ENCODE results near the gene STK32C.
"Not testable (repeated sequence)": the region's sequence is repeated elsewhere in the genome, so short reads cannot be mapped to it uniquely, and the experiment has no call there.

Gene STK32C

DNA sequence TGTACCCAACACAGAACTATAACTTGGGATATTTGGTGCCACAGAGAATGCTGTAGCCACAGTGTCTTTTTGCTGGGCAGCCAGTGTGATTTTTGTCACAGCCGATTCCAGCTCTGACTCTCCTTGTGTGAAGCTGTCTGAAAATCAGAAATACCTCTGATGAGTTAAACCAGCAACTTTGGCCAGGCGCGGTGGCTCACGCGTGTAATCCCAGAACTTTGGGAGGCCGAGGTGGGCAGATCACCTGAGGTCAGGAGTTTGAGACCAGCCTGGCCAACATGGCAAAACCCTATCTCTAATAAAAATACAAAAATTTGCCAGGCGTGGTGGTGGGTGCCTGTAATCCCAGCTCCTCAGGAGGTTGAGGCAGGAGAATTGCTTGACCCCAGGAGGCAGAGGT, 30.1 kb upstream of the STK32C start:
- not testable (repeated sequence) for DNase-seq (ENCODE audit: low read depth)

DNA sequence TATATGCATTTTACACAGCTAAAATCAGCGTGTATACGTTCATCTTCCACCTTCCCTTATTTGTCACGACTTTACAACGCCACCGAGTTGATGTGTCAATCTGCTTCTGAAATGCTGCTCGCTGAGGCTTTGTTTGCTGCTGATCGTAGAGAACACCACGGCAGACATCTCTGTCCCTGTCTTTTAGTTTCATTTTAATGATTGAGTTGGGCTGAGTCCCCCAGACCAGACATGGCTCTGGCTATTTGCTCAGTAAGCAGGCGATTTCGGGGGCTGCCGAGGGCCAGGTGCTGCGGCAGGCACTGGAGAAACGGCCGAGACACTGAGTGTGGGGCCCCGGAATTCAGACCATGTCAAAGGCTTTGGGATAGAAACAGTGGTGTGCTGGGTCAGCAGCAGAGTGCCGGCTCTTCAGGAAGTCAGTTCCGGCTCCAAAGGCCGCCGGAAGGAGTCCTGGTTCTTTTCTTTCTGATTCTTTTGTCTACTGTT, 29.2 kb upstream of the STK32C start:
- no peak for DNase-seq (ENCODE audit: low read depth)

DNA sequence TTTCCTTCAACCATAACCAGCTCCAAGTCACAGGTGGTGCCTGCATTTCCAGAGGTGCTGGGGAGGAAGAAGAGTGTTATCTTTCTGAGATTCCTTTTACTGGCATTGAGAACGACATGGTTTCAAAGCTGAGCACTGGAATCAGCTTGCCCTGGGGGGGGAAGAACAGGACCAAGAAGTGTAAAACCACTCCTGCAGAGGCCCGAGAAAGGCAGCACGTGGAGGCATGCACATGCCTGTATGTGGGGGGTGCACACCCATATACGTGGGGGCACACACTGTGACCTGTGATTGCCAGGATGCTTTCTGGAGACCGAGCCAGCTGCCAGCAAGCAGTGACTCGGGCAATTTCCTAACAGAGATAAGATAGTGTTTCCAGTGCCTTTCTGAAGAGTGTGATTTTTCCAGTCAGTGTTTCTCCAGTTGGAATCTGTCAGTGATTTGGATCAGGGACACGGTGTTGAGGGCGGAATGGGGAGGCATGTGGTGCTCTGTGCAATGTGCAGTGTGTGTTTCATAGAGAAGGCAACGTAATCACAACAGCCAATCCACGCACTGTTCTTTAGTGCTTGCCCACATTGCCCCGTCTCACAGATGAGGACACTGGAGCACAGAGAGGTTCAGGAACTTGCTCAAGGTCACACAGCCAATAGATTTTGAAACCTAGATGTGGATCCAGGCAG, 28.5 kb upstream of the STK32C start:
- DNase-seq (ENCODE audit: low read depth) = no peak

DNA sequence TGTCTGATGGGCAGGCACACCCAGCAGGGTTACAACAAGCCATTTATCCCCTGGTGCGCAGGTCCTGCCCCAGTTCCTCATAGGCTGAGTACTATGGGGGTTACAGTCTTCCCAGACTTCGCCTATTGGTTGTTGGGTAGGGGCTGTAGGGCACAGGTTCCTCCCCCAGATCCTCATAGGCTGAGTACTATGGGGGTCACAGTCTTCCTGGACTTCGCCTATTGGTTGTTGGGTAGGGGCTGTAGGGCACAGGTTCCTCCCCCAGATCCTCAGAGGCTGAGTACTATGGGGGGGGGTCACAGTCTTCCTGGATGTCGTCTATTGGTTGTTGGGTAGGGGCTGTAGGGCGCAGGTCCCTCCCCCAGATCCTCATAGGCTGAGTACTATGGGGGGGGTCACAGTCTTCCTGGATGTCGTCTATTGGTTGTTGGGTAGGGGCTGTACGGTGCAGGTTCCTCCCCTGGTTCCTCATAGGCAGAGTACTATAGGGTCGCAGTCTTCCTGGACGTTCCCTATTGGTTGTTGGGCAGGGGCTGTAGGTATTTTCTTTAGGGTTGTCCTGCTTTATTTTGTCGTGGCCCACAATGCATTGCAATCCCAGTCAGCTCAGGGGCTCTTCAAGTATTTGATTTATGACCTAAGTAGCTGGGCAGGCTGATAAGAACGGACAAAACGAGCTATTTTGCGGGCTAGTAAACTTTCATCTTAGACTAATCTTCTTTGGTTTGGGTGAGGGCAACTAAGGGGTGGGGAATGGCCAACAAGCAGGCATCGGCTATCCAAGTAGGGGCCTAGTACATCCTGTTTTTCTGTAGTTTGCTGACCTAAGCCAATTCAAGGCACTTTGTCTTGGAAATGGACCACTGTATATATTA, 27.7 kb upstream of the STK32C start:
- no peak for DNase-seq (ENCODE audit: low read depth)

DNA sequence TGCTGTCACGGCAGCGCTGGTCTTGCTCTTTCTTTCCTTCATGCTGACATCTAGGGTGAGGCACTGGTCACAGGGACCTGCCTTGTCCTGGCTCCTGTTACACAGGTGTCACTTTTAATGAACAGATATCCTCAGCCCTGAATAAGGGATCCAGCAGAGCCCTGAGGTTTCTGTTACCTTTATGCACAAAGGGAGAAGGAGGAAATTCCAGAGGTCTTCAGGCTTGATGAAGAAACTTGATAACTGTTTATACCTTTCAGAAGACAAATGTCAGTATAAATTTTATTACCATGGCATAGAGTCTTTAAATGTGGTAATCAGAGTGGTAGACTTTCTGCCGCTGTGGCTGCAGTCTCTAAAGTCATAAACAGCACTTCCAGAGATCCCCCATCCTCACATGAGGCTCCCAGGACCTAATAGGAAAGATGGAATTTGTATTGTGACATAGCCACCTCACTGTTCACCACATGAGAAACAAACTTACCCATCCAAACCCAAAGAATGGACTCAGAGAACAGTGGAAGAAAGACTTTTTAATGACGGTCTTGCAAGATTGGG, 27.0 kb upstream of the STK32C start:
- DNase-seq (ENCODE audit: low read depth) = no peak

DNA sequence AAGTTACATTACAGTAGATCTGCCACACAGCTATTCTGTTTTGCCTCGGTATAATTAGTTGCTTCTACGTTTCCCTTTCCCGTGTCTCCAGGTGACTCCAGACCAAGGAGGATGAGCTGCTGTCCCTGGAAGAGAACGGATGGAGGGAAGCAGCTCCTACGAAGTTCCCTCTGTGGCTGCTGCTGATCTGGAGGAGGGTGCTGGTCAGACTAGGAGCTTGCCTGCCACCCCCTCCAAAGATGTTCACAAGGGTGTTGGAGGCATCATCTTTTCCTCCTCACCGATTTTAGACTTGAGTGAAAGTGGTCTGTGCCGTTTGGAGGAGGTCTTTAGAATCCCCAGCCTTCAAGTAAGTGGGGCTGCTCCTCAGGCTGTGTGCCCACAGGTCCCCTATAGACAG, 25.6 kb upstream of the STK32C start:
- DNase-seq (ENCODE audit: low read depth) = no peak

DNA sequence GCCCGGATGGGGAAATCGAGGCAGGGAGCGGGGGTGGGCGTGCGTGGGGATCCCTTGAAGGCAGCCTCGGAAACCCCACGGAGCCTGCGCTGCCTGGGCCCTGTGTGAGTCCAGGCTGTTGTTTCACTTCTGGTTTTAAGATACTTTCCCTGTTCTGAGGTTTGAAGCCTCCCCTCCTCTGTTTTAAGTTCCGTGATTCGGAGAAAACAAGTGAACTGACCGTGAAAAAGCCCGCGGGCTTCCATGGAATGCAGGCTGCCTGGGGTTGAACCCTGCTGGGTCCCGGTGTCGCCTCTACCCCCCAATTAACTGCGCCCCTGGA, 24.6 kb upstream of the STK32C start:
- DNase-seq (ENCODE audit: low read depth) = no peak

DNA sequence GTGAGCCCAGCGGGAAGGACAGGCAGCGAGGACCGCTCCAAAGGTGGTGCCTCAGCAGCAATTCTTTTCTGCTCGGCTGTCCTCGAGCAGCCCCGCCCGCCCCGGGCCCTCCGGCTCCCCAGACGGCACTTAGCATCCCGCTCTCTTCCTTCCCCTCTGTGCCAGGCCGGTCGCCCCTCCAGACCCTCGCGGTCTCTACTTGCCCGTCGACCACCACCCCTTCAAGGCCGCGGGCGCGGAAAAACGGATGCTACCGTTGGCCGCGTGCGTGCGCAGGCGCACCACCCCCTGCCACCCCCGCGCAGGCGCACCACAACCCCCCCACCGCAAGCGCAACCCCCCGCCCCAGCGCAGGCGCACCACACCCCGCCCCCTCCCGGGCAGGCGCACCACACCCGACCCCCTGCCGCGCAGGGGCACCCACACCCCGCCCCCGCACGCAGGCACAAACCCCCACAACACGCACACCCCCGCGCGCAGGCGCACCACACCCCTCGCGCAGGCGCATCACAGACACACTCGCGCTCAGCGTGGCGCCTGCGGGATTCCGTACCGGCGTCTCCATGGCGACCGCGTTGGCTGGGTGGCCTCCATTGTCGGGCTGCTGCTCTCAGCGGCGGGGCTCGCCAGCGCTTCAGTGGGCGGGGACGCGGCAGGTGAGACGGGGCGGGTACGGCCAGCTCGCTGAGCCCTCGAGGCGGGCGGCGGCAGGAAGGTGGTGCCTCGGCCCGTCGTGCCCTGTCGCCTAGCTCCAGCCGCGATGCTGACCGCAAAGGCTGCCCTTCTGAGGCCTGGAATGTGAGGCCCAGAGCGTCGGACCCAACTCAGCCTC, 24.1 kb upstream of the STK32C start, which contains the start of gene LRRC27:
TSS of gene LRRC27 (plus strand) at position 593 of the 832 bp plus-strand sequence. CDS start 1,332 bp downstream, outside the sequence.
- peak; percentile 99 for DNase-seq (ENCODE audit: low read depth)

DNA sequence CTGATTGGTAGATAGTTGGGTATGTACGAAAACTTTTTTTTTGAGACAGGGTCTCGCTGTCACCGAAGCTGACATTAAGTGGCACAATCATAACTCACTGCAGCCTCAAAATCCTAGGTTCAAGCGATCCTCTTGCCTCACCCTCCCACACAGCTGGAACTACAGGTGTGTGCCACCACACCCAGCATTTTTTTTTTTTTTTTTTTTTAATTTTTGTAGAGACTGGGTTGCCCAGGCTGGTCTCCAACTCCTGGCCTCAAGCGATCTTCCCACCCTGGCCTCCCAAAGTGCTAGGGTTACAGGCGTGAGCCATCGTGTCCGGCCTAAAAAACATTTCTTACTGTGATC, 22.7 kb upstream of the STK32C start:
- no peak for DNase-seq (ENCODE audit: low read depth)

DNA sequence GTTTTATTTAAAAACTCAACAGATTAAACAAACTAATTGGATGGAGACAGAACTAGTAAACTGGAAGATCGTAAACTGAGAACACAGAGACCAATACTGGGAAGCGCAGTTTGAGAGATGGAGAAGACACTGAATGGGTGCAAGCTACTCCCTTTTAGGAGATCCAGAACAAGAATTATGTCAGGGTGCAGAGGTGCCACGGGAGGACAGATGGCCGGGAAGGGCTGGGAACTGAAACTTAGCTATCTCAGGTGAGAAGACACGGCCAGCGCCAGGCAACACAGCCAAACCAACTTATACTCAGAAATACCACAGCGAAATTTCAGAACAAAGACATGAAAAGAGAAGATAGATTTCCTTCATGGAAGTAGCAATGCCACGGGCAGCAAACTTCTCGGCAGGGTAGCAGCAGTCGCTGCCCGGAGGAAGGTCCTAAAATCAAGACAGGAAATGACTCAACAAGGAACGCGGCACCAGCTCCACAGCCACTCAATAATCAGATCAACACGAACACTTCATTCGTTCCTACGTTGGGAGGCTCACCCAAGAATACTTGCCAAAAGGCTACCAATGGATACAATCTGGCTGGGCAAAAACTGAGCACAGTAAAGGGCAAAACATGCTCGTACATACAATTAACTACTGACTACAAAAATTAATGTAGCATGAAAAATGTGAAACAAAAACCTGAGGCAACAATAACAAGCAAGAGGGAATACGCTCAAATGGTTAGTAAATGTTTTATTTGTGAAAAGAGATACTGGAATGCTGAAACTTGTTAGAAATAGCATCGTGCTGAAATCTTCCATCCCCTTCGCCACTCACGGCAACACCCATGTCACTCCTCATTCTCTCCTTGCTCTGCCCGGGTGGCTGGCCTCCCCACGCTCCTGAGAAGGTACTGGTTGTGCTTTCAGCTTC, 22.1 kb upstream of the STK32C start:
- DNase-seq (ENCODE audit: low read depth) = no peak

DNA sequence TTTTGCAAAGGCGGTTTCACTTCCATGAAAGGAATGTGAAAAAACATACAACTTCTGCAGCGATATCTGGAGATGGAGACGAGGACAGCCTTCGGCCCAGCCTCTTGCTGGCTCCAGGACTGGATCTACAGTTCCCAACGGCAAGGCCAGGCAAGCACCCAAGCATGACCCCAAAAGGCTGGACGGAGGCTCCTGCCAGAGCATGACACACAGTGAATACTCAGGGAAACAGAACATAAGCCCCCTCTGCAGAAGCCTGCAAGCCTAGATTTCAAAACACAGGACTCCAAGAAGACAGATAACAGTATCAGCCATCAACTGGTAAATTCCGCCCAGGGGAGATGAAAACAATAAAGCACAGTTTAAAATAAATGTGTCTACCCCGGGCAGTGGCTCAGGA, 21.0 kb upstream of the STK32C start:
- no peak for DNase-seq (ENCODE audit: low read depth)

DNA sequence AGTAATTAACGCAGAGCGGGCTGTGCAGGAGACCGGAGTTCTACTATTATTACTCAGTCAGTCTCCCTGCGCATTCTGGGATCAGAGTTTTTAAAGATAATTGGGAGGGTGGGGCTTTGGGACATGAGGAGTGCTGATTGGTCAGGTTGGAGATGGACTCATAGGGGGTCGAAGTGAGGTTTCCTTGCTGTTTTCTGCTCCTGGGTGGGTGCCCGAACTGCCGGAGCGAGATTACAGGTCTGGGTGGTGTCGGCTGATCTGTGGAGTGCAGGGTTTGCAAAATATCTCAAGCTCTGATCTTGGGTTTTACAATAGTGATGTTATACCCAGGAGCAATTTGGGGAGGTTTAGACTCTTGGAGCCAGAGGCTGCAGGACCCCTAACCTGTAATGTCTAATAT, 20.4 kb upstream of the STK32C start:
- no peak for DNase-seq (ENCODE audit: low read depth)

DNA sequence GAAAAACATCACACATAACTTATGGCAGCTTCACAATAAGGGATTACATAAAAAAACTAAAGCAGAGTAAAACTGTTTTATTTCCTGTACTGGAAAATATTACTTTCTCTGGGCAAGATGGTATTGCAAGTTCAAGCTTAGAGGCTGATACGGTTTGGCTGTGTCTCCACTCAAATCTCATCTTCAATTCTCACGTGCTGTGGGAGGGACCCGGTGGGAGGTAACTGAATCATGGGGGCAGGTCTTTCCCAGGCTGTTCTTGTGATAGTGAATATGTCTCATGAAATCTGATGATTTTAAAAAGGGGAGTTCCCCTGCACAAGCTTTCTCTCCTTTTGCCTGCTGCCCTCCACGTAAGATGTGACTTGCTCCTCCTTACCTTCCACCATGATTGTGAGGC, 19.2 kb upstream of the STK32C start:
- no peak for DNase-seq (ENCODE audit: low read depth)

DNA sequence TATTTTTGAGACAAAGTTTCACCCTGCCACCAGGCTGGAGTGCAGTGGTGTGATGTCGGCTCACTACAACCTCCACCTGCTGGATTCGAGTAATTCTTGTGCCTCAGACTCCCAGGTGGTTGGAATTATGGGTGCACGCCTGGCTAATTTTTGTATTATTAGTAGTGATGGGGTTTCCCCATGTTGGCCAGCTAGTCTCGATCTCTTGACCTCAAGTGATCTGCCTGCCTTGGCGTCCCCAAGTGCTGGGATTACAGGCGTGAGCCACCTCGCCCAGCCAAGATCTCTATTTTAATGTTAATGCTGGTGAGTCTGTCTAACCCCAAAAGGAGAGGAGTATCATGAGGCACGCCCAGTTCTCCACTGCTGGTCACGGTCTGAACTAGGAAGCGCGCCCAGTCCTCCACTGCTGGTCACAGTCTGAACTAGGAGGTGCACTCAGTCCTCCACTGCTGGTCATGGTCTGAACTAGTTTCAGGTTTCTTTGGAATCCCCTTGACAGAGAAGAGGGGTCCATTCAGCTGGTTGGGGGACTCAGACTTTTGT, 18.7 kb upstream of the STK32C start:
- DNase-seq (ENCODE audit: low read depth) = no peak

DNA sequence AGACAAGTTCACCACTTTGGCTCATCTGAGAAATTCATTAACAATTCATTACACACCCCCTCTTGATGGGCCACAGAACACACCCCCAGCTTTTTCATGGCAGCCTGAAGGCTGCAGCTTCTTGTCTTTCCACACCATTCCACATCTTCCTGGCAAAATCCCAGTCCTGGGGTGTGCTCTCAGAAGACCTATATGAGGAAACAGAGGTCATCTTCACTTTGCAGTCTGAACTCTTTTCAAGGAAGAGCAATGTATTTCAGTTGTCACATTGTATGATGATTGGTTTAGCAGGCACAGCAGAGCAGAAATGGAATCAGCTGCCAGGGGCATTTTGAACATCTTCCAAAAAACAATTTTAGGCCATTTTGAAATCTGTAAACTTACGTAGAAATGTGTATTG, 16.4 kb upstream of the STK32C start:
- DNase-seq (ENCODE audit: low read depth) = no peak

DNA sequence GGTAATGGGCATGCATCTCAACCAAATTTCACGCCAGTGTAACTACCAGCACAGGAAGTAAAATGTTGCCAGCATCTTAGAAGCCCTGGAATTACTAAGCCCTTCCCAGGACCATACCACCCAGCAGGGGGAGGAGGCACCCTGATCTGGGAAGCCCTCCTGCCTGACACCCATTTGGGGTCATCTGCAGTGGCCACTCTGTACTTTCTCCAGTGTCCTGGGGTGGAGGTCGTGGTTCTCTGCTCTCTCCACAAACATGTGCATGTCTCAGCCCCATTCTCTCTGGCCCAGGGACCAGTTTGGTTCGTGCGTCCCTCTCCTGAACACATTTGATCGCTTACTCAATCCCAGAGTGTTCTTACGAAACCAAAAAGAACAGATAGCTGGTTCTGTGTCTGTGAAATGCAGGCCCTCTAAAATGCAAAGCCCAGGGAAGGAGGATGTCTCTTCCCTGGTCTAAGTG, 14.9 kb upstream of the STK32C start:
- DNase-seq (ENCODE audit: low read depth) = no peak

DNA sequence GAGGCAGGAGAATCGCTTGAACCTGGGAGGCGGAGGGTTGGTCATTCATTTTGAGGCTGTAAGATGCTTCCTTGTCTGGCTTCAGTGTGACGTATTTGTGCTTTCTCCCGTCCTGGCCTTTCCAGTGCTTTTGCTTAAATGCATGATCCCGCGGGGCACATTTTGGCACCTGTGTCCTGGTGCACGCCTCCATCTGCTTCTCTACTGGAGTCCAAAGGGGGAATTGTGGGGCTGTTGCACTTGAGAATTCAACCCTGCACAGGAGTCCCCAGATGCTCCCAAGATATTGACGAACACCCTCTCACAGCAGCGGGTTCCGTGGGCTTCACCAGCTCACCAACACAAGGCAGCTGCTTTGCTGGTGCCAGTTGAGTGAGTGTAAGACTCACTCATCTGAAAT, 14.0 kb upstream of the STK32C start:
- DNase-seq (ENCODE audit: low read depth) = no peak

DNA sequence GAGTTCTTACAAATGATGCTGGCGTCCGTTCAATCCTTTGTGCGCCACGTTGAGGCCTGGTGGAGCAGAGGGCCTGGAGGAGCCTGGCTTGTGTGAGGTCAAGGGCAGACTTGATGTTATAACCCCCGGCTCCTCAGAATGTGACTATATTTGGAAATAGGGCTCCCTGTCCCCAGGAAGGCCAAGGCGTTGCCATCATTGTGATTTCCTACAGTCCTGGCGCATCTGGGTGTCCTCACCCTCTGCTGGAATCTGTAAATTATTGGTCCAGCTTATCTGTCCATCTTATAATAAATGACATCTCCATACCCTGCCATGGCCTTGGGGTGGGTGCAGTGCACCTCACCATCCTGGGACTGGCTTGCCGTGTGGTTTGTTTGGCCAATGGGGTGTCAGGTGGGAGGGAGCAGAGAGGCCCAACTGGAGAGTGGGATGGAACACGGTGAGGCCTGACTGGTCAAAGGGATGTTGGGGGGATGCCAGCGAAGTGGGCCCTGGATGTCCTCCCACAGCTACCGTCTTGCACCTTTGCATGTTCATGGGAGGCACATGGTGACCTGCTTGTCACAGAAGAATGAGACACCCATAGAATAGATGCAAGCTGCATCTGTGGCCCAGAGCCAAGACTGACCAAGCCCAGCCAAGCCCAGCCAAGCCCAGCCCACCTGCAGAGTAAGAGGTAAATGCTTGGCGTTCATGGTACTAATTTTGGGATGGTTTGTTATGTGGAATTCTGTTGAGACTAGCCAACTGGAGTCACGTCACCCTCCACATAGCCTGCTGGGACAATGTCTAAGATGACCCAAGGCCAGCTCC, 13.1 kb upstream of the STK32C start:
- DNase-seq (ENCODE audit: low read depth) = no peak

DNA sequence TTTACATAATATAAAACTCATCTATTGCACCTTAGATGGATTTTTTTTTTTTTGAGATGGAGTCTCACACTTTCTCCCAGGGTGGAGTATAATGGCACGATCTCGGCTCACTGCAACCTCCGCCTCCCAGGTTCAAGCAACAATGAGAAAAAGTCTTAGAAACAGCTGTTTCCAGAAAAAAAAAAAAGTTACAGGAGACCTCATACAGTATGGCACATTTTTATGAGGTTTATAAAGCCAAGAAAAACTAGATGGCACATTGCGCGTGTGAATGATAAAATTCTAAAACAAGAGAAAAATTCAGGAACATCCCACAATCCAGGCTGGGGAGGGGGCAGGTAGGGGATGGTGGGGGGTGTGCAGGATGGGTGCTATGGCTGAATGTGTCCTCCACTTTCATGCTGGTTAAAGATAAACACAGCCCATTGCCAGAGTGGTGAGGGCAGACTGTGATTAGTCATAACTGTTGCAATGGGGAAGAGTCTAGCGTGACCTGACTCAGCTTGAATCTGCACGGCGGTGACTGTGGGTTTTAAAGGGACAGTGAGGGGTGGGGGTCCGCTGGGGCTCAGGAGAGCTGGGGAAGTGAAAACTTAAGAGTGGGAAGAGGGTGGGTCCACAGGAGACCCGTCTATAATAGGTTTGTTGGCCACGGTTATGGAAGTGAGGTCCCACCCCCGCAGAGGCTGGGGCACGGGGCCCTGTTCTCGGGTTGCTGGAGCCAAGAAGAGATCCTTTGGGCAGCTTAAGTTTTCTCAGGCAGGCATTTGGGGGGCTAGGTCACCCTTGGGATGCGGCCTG, 12.3 kb upstream of the STK32C start:
- DNase-seq (ENCODE audit: low read depth) = no peak
